ENCODE measurements around the gene RBM12.

The RBM12 gene

DNA sequence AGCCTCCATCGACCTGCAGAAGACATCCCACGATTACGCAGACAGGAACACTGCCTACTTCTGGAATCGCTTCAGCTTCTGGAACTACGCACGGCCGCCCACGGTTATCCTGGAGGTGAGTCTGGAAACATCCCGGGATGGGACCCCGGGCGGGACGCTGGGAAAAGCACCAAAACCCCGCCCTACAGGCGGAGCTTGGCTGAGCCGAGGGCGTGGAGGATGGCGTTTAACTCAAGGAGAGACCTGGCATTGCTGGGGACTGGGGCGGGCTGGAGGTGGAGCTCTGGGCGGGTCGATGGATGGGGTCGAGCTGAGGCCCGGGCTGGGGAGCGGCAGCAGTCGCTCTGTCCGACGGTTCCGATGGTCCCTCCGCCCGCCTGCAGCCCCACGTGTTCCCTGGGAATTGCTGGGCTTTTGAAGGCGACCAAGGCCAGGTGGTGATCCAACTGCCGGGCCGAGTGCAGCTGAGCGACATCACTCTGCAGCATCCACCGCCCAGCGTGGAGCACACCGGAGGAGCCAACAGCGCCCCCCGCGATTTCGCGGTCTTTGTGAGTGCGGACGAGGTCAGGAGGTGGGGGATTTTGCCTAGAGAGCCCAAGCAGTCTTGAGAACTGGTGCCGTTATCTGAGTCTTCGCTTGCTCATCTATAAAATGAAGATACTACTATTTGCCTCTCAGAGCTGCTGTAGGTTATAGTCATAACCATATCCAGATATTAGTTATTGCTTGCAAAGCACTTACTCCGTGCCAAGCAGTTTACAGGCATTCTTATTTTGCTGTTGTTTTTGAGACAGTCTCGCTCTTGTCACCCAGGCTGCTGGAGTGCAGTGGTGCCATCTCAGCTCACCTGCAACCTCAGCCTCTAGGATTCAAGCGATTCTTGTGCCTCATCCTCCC lies 45.3 kb downstream of the RBM12 start:
- peak; percentile 87 for DNase-seq

DNA sequence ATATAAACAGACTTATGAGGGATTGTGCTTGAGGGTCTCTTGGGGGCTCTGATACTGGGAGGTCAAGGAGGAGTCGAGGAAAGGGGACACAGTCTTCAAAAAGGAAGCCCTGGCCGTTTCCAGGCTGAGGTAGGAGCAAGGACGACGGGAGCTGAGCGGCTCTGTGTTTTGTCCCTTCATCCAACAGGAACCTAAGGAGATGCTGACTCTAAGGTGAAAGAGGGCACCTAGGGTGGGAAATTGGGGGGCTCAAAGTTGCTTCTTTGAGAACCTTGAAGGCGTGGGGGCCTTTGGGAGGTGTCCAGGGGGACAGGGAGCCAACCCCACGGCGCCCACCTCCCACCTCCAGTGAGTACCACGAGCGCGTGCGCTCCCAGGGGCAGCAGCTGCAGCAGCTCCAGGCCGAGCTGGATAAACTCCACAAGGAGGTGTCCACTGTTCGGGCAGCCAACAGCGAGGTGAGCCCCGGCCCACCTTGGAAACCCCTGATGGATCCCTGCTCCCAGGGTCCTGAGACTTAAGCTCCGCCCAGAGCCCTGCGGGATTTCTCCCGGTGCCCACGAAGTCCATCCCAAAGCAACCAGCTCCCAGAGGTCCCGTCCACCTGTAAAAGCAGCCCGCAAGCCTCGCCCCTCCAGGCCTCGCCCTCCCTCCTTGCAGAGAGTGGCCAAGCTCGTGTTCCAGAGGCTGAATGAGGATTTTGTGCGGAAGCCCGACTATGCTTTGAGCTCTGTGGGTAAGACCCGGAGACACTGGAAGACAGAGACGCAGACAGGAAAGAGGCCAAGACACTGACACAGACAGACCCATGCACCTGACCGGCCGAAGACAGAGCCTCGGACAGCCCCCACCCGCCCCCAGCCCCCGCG lies 46.2 kb downstream of the RBM12 start:
- peak; percentile 22 for DNase-seq

DNA sequence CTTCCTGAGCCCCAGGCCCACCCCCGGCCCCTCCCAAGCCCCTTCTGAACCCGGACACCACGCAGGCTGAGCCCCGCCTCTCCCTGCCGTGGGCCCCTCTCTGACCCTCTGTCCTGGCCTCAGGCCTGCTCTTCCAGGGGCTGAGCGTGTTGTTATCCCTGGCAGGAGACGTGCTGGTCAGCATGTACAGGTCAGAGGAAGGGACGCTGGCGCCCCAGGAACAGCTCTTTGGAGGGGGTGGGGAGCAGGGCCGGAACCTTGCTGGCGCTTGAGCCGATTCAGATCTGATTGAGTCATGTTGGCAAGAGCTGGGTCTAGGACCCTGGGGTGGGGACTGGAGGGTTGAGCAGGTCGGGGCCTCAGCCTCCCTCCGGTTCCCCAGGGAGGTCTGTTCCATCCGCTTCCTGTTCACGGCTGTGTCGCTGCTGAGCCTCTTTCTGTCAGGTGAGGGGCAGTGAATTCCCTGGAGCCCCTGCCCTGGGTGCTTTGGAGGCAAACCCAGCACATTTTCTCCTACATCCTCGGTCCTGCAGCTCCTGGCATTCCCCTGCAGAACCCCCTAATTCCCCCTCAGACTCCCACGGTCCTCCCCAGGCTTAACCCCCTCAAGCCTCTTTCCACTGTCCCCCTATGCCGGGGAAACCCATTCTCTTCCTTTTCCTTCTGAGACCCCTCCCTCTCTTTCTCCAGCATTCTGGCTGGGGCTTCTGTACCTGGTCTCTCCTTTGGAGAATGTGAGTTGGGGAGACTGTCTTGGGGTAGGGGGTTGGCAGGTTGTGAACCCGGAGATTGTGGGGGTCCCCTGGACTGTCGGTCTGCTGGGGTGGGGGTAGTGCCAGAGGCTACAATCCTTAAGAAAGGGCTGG lies 47.1 kb downstream of the RBM12 start:
- peak; percentile 67 for DNase-seq

DNA sequence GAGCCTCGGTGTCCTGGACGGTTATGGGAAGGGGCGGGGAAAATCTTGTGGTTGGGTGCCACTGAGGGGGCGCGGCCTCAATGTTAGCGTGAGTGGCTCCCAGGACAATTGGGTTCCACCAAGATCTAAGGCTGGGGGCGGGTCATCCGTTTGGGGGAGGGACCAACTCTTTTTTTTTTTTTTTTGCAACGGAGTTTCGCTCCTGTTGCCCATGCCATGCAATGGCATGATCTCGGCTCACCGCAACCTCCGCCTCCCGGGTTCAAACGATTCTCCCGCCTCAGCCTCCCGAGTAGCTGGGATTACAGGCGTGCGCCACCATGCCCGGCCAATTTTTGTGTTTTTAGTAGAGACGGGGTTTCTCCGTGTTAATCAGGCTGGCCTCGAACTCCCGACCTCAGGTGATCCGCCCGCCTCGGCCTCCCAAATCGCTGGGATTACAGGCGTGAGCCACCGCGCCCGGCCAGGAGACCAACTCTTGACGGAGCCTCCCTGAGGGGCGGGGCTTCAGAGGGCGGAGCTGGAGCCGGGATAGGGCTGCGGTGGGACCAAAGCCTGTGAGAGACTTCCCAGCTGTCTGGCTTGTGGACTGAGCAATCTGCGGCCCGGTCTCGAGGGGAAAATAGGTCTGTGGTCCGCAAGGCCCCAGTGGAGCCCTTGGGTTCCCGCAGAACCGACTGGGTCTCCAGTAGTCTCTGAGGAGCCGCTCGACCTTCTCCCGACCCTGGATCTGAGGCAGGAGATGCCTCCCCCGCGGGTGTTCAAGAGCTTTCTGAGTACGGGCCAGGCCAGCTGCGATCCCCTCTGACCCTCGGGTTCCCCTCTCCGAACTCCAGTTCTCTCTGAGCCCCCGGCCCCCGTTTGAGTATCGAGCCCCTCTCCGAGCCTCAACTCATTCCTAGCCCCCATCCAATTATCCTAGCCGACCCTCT lies 48.0 kb downstream of the RBM12 start:
- peak; percentile 100 for DNase-seq

DNA sequence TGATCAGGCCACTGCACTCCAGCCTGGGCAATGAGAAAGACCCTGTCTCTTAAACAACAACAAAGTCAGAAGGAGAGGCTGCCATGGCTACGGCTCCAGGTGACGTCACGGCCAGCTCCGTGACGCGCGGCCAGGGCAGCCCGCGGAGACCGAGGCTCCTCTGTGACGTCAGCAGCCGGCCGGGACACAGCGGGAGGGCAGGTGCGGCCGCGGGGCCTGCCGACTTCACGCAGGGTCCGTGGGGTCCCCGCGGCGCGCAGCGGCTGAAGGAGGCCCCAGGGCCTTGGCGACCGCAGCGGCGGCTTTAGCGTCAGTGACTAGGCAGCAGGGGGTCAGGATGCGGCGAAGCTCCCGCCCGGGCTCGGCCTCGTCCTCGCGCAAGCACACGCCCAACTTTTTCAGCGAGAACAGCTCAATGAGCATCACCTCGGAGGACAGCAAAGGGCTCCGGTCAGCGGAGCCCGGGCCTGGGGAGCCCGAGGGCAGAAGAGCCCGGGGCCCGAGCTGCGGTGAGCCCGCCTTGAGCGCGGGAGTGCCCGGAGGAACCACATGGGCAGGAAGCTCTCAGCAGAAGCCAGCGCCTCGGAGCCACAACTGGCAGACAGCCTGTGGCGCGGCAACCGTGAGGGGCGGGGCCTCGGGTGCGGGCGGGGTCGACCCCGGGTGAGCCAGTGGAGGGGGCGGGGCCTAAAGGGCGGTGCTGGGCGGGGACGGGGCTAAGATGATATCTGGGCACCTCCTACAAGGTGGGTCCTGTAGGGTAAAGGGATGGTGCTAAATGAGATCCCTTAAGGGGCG lies 48.8 kb downstream of the RBM12 start, which contains the start of gene SPAG4:
Gene SPAG4, plus strand, starts transcription at position 163 of the 798 bp plus-strand sequence. Its CDS starts 175 bp downstream, at position 338.
- DNase-seq: peak; percentile 78

DNA sequence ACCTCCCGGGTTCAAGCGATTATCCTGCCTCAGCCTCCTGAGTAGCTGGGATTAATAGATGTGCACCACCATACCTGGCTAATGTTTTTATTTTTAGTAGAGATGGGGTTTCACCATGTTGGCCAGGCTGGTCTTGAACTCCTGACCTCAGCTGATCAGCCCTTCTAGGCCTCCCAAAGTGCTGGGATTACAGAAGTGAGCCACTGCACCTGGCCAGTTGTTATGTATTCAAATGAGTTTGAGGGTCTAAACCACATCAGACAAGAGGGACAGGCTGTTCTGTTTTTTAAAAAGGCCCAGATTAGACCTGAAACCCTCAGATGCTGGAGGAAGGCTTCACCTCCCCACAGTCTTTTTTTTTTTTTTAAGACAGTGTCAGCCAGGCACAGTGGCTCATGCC lies 53.2 kb downstream of the RBM12 start:
- no peak for DNase-seq

DNA sequence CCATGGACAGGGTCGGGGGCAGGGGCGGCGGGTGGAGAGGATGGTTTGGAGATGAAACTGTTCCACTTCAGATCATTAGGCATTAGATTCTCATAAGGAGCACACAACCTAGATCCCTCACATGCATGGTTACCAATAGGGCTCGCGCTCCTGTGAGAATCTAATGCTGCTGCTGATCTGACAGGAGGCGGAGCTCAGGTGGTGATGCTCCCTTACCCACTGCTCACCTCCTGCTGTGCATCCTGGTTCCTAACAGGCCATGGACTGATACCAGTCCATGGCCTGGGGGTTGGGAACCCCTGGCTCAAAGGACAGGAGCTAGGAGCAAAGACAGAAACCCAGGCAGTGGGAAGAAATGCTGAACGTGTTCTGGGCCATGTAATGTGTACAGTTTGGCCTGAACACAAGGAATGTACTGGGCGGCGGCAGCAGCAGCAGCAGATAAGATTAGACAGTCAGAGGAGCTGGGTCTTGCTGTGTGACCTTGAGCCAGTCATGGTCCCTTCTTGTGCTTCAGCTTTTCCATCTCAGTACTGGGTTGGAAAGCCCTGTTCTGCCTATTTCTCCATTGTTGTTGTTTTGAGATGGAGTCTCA lies 53.8 kb downstream of the RBM12 start:
- DNase-seq: no peak

DNA sequence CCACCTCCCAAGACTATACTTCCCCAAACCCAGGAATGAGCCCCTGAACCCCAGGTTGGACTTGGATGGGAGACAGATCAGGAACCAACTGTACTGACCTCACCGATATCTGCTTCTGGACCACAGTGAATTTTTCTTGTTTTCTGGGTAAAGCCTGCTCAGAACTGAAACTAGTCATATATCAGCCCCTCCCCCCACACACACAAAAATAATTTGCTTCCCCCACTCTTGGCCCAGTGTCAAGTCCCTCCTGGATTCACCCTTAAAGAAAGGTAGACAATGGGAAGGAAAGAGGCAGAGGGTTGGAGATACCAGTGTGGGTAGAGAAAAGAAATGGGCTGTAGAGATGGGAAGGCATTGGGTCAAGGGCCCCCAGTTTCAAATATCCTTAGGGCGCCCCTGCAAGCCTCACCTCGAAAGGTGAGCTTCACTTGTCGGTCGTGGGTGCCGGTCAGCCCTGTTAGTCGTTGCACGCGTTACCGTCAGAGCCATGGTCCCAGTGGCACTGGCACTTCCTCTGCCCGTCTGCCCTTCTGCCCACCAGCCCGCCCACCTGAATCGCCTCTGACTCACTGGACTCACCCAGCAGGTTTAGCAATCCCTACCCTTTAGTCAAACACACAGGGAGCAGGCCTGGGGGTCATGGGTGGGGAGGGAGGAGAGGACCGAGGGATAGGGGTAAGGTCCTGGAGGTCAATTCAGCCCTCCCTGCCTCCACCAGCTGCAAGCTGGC lies 57.5 kb downstream of the RBM12 start:
- DNase-seq: no peak

DNA sequence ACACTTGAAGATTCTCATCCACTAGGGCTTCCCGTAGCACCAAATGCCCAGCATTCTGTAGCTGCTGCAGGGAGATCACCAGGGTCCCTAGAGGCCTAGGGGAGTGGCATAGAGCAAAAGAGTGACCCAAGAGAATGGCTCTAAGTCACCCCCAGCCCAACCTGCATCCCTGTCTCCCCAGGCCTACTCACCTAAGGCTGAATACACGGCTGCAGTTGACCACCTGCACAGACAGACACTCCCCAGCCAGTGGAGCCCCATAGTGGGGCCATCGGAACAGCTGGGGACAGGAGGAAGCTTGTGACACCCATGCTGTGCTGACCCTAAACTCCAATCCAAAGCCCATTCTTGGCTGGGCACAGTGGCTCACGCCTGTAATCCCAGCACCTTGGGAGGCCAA lies 58.6 kb downstream of the RBM12 start:
- DNase-seq: no peak

DNA sequence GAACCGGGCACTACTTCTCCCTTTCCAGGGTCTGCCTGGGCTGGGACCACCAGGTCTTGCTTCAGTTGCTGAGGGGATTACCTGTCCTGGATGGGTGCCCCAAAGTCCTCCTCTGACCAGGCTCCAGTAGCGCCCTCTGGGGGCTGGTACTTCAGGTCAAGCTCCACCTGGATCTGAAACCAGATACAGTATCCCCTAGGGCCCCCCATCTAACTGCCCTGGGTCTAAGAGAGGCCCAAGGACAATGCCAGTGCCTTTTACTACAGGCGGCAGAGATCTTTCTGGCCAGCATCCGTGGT lies 60.3 kb downstream of the RBM12 start:
- no peak for DNase-seq

DNA sequence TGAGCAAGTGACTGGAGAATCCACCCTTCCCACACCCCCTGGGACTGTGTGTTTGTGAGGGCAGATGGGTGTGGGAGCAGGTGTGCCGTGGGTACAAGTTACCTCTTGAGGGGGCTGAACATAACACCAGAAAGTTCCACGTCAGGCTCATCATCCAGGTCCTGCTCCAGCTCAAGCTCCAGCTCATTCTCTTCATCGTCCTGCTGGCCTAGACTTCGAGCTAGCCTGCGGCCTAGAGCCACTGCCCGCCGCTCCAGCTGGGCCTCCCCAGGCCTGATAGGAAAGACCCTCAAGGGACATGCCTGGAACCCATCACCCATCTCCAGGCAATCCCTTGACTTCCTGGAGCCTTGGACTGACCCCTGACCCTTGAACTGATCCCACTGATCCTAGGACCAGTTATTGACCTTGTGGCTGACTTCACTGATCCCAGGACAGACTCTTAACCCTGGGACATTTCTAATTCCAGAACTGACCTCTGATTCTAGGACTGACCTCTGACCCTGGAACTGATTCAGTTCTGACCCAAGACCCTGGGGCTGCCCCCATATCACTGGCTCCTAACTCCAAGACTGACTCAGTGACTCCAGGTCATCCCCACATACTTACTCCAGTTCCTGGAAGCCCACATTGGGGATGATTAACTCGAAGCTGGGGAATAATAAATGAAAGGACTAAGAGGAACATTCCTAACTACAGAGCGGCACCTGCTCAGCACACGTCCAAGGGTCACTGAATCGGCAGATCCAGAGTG lies 60.8 kb downstream of the RBM12 start:
- DNase-seq: no peak

DNA sequence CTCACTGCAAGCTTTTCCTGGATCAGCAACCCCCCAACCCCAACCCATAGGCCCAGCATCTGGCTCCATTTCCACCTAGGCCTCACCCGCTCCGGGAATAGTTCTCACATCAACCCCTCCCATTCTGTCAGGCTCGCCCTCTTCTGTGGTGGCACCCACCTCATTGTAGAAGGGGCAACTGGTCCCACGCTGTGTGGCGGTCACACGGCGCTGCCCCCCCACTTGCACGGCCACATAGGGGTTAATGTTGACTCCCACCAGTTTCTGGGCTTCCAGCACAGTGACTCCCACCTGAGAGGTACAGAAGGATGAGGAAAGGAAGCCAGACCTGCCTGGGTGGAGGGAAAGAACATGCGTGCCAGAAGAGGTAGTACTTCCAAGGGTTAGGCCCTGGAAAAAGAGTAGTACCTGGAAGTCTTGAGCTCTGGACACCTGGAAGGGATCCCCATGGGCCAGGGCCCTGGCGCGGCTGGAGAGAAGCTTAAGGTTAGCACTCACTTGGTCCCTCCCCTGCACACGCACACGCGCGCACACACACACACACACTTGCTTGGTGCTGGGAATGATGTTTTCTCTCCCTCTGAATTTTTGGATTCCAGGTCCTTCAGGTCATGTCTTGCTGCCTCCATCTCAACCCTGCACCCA lies 61.7 kb downstream of the RBM12 start:
- no peak for DNase-seq

DNA sequence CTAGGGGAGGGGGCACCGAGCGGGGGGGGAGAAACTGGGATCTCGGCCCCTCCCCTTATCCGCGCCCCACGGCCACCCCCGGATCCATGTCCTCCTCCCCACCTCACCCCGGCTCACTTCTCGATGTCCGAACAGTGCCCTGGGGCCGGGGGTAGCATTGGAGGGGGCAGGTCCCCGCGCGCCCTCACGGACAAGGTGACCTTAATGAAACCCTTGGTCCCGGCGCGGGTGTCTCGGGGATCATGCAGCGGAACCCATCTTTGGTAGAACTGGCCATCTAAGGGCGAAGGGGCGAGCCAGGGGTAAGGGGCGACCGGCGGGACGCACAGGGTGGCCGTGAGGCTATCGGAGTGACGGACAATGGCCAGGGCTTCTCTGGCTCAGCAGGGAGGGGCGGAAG lies 62.7 kb downstream of the RBM12 start:
- DNase-seq: no peak

DNA sequence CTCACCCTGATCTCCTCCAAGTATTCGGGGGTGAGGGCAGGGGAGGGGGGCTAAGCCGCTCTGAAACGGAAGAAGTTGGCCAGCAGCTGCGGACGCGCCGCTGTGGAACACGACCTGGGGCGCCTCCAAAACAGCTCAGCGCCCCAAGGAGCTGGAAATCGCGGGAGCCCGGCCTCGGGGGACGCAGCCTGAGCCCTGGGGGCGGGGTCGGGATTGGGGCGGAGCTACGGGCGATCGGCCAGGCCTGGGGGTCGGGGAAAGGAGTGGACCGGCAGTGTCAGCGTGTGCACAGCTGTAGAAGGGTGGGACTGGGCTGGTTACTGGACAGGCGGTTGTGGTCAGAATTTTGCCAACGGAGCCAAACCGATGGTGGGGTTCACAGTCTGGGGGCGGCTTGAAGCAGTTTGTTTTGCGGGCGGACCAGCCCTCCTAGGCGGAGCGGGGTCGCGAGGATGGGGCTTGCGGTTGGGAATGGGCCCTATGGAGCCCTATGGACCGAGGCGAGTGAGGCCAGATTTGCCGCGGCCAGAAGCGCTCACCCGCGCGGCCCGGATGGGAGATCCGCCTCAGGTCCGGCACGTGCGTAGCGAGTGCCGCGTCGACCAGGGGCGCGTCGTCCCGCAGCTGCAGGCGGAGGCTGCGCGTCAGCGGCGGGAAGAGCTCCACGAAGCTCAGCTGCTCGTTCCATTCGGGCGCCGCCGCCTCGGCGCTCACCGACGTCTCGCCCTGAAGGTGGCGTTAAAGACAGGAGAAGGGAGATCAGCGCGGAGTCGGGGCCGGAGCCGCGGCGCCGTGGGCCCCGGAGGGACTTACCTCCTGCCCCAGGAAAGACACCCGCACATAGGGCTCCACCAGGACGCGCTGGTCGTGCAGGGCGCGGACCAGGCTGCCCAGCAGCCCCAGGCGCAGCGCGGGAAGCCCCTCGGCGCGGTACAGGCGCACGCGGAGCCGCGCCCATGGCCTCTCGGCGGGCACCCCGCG lies 63.4 kb downstream of the RBM12 start:
- DNase-seq: peak; percentile 79

DNA sequence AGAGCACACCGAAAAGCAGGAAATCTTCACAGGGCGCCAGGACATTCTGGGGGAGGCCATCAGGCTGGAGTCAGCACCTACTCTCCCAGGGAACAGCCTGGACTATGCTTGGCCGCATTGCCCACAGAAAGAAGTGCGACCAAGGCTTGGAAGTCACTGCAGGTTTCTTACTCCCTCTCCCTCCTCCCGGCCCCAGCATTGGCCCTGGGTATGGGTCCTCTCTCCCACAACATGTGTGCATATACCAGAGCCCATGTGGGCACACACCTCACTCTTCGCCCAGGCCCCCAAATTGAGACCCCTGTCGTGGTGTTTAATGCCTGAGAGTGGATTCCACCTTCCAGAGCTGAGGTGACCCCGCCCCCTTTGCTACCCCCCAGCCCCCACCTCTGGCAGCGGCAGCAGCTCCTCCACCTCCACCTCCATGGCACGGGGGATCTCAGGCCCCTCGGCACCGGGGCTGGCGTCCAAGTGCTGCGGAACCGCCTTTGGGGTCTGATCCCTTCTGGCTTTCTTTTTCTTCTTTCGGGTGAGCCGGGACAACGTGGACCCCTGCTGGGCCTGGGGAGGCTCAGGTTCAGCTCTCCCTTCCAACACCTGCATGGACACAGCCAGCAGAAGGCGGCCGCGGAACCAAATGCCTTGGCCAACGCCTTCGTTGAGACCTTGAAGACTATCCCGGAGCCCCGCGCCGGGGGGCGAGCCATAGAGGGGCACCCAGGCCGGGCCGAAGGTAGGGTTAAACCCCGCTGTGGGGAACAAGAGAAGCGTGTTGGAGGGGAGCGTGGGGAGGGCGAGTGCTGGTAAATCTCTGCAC lies 64.3 kb downstream of the RBM12 start:
- DNase-seq: no peak

DNA sequence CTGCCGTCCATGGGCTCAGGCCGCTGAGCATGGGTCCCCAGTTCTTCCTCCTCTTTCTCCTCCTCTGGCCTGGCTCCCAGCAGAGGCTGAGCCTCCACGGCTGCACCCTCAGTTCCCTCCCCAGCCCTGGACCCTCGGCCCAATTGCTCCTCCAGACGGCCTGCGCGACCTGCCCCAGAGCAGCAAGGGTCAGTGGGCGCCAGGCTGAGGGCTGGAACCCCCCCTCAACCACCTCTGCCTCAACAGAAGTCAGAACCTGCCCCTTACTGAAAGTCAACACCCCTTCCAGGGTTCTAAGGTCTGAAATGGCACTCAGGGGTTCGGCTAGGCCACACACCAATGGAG lies 65.0 kb downstream of the RBM12 start:
- no peak for DNase-seq

Data from stimulated activated CD4-positive, alpha-beta T cell treated with anti-CD3 and anti-CD28 coated beads, Interleukin-1b, Interleukin-23, amount 100 ng/mL, for 48 hours (primary cell).